ENCODE measurements around the gene DRD4.
"Not testable (repeated sequence)": the region's sequence is repeated elsewhere in the genome, so short reads cannot be mapped to it uniquely, and the experiment has no call there.

The DRD4 gene

DNA sequence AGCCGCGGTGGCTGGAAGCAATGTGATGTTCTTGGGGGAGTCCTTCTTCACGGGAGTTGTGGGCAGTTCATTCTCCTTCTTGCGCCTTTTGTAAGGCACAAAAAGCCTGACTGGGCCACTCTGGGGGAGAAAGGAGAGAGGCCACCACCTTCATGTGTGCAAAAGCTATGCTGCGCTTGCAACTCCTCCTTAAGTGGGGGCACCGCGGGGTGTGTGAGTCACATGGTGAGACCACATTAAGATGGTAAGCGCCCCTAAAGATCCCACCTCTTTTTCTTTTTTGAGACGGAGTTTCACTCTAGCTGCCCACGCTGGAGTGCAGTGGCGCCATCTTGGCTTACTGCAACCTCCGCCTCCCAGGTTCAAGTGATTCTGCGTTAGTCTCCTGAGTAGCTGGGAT lies 43.9 kb downstream of the DRD4 start:
- no peak for DNase-seq

DNA sequence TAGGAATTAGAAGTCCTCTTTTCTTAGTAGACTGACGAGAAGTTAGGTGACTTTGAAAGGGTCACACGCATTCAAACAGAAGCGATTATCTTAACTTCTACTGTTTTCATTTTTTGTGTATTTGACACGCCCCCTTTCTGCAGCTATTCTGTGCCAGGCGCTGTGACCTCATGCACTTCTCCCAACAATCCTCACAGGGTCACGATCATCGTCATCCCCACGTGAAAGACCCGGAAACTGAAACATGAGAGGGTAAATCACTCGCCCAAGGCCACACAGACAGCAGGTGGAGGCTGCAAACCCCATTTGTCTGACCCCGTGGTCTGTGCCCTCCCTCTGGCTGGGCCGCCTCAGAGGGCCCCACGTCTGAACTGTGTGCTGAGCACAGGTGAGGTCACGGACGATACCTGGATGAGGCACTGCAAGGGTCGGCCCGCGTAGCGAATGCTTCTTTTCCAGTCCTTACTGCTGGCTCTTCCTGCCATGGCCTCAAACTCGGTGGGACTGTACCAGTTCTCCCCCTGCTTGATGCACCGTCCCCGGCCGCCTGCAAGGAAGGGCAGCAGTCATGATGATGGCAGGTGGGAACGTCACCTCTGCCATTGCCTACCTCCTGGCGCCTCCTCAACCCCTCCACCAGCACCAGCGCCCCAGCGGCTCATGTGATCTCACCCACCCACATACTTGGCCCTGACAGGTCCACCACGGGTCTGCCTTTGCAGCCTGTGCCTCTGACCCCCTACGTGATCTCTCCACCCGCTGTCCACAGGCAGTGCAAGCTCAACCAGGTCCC lies 49.6 kb downstream of the DRD4 start:
- DNase-seq = no peak

GRCh38 chr11:687751-688150 lies 50.7 kb downstream of the DRD4 start:
- no peak for DNase-seq

DNA sequence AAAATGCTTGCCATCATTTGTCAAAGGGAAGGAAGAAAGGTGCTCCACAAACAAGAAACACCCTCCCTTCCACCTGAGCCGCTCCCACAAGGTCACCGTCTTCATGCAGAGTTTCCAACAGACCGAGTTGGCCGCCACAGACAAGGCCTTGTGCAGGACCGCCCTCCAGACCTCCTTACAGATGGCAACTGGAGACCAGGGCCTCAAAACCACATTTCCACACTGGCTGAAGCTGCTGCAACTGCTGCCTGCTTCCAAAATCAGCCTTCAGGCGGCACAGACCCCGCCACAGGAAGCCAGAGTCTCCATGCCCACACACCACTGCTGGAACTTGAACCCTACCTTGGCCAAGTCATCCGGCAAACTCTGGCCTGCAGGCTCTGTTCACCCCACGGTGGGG lies 51.6 kb downstream of the DRD4 start:
- DNase-seq = peak; percentile 35

GRCh38 chr11:689625-690024 lies 52.6 kb downstream of the DRD4 start:
- no peak for DNase-seq

GRCh38 chr11:690244-690643 lies 53.2 kb downstream of the DRD4 start:
- not testable (repeated sequence) for DNase-seq
